ENCODE results near the gene CH25H.

CH25H gene

GRCh38 chr10:89162596-89162995 lies 44.5 kb downstream of the CH25H start:
- no peak for DNase-seq (ENCODE audit: low read depth)
- TF ChIP-seq MAX (IDR thresholded peaks at IDR 0.05; ENCODE audit: low read depth, low read length) = no peak
- no peak for TF ChIP-seq CTCF (IDR thresholded peaks at IDR 0.05; ENCODE audit: low read depth, low read length)
- no peak for TF ChIP-seq MYC (IDR thresholded peaks at IDR 0.05; ENCODE audit: low read depth, low read length)
- TF ChIP-seq POLR2A (IDR thresholded peaks at IDR 0.05; ENCODE audit: extremely low read depth, insufficient read length) = no peak
- H3K4me3 ChIP-seq (ENCODE audit: low read depth, low read length) = no peak overlapping the region

GRCh38 chr10:89160339-89160738 lies 46.8 kb downstream of the CH25H start:
- TF ChIP-seq POLR2A (IDR thresholded peaks at IDR 0.05; ENCODE audit: extremely low read depth, insufficient read length) (no peak), MYC (IDR thresholded peaks at IDR 0.05; ENCODE audit: low read depth, low read length) (no peak), MAX (IDR thresholded peaks at IDR 0.05; ENCODE audit: low read depth, low read length) (no peak), CTCF (IDR thresholded peaks at IDR 0.05; ENCODE audit: low read depth, low read length) (no peak)
- no peak overlapping the region for H3K4me3 ChIP-seq (ENCODE audit: low read depth, low read length)
- no peak for DNase-seq (ENCODE audit: low read depth)

- no peak overlapping the region for H3K4me3 ChIP-seq (ENCODE audit: low read depth, low read length)
- no peak for DNase-seq (ENCODE audit: low read depth)
- TF ChIP-seq MAX (IDR thresholded peaks at IDR 0.05; ENCODE audit: low read depth, low read length) = no peak
- no peak for TF ChIP-seq MYC (IDR thresholded peaks at IDR 0.05; ENCODE audit: low read depth, low read length)
- TF ChIP-seq POLR2A (IDR thresholded peaks at IDR 0.05; ENCODE audit: extremely low read depth, insufficient read length) = no peak
- TF ChIP-seq CTCF (IDR thresholded peaks at IDR 0.05; ENCODE audit: low read depth, low read length) = no peak
Measured at GRCh38 chr10:89159761-89160160, 47.4 kb downstream of the CH25H start.

GRCh38 chr10:89159316-89159715 lies 47.8 kb downstream of the CH25H start:
- DNase-seq (ENCODE audit: low read depth) = no peak
- H3K4me3 ChIP-seq (ENCODE audit: low read depth, low read length) = no peak overlapping the region
- TF ChIP-seq POLR2A (IDR thresholded peaks at IDR 0.05; ENCODE audit: extremely low read depth, insufficient read length) (no peak), CTCF (IDR thresholded peaks at IDR 0.05; ENCODE audit: low read depth, low read length) (no peak), MAX (IDR thresholded peaks at IDR 0.05; ENCODE audit: low read depth, low read length) (no peak), MYC (IDR thresholded peaks at IDR 0.05; ENCODE audit: low read depth, low read length) (no peak)

- H3K4me3 ChIP-seq (ENCODE audit: low read depth, low read length) = no peak overlapping the region
- DNase-seq (ENCODE audit: low read depth) = no peak
- TF ChIP-seq POLR2A (IDR thresholded peaks at IDR 0.05; ENCODE audit: extremely low read depth, insufficient read length) (no peak), MYC (IDR thresholded peaks at IDR 0.05; ENCODE audit: low read depth, low read length) (no peak), MAX (IDR thresholded peaks at IDR 0.05; ENCODE audit: low read depth, low read length) (no peak), CTCF (IDR thresholded peaks at IDR 0.05; ENCODE audit: low read depth, low read length) (no peak)
Measured at GRCh38 chr10:89158446-89158845, 48.7 kb downstream of the CH25H start.
